ENCODE results near the gene INSYN2A. TPM values are rescaled to one million over a fixed set of nuclear protein-coding genes. Genes with fewer than 3 reads are reported as not detected.

The INSYN2A gene
- total RNA-seq (2014; rRNA removed; shearing (Covaris generic)): not detected in 2 replicates

- DNase-seq (ENCODE audit: low spot score): peak; percentile 2
- in situ Hi-C loops (cut with HindIII; ENCODE audit: low sequenced_read_pairs): no loop called here
These were observed at the start of gene INSYN2A for GRCh38 chr10:127196282-127197153. Gene INSYN2A, minus strand, starts transcription at chr10:127196591. Its CDS starts 20,196 bp downstream, at chr10:127176395.

GRCh38 chr10:127245456-127245855, 49.1 kb upstream of the INSYN2A start:
- in situ Hi-C loops (cut with HindIII; ENCODE audit: low sequenced_read_pairs): no loop called here
- no peak for DNase-seq (ENCODE audit: low spot score)

GRCh38 chr10:127243490-127244272, 47.3 kb upstream of the INSYN2A start:
- peak; percentile 14 for DNase-seq (ENCODE audit: low spot score)
- in situ Hi-C loops (cut with HindIII; ENCODE audit: low sequenced_read_pairs): no loop called here

GRCh38 chr10:127242914-127243313, 46.5 kb upstream of the INSYN2A start:
- in situ Hi-C loops (cut with HindIII; ENCODE audit: low sequenced_read_pairs): no loop called here
- DNase-seq (ENCODE audit: low spot score): no peak

- in situ Hi-C loops (cut with HindIII; ENCODE audit: low sequenced_read_pairs): no loop called here
- no peak for DNase-seq (ENCODE audit: low spot score)
These were observed 39.9 kb upstream of the INSYN2A start for GRCh38 chr10:127236266-127236665.

GRCh38 chr10:127234306-127234800, 38.0 kb upstream of the INSYN2A start:
- no peak for DNase-seq (ENCODE audit: low spot score)
- in situ Hi-C loops (cut with HindIII; ENCODE audit: low sequenced_read_pairs): no loop called here

- no peak for DNase-seq (ENCODE audit: low spot score)
- in situ Hi-C loops (cut with HindIII; ENCODE audit: low sequenced_read_pairs): no loop called here
These were observed 31.9 kb upstream of the INSYN2A start for GRCh38 chr10:127228195-127228787.

- no peak for DNase-seq (ENCODE audit: low spot score)
- in situ Hi-C loops (cut with HindIII; ENCODE audit: low sequenced_read_pairs): no loop called here
These were observed 31.3 kb upstream of the INSYN2A start for GRCh38 chr10:127227663-127228062.

GRCh38 chr10:127227027-127227426, 30.6 kb upstream of the INSYN2A start:
- DNase-seq (ENCODE audit: low spot score): no peak
- in situ Hi-C loops (cut with HindIII; ENCODE audit: low sequenced_read_pairs): no loop called here

GRCh38 chr10:127221281-127221680, 24.9 kb upstream of the INSYN2A start:
- in situ Hi-C loops (cut with HindIII; ENCODE audit: low sequenced_read_pairs): no loop called here
- DNase-seq (ENCODE audit: low spot score): no peak

GRCh38 chr10:127218658-127219057, 22.3 kb upstream of the INSYN2A start:
- in situ Hi-C loops (cut with HindIII; ENCODE audit: low sequenced_read_pairs): no loop called here
- no peak for DNase-seq (ENCODE audit: low spot score)

GRCh38 chr10:127216786-127217185, 20.4 kb upstream of the INSYN2A start:
- no peak for DNase-seq (ENCODE audit: low spot score)
- in situ Hi-C loops (cut with HindIII; ENCODE audit: low sequenced_read_pairs): no loop called here

- DNase-seq (ENCODE audit: low spot score): no peak
- in situ Hi-C loops (cut with HindIII; ENCODE audit: low sequenced_read_pairs): no loop called here
These were observed 19.9 kb upstream of the INSYN2A start for GRCh38 chr10:127216274-127216673.

GRCh38 chr10:127215866-127216265, 19.5 kb upstream of the INSYN2A start:
- DNase-seq (ENCODE audit: low spot score): no peak
- in situ Hi-C loops (cut with HindIII; ENCODE audit: low sequenced_read_pairs): no loop called here

GRCh38 chr10:127210936-127211466, 14.6 kb upstream of the INSYN2A start:
- in situ Hi-C loops (cut with HindIII; ENCODE audit: low sequenced_read_pairs): no loop called here

GRCh38 chr10:127207081-127207480, 10.7 kb upstream of the INSYN2A start:
- in situ Hi-C loops (cut with HindIII; ENCODE audit: low sequenced_read_pairs): no loop called here
- DNase-seq (ENCODE audit: low spot score): no peak

More at GRCh38 chr10:127210936-127211466, 14.6 kb upstream of the INSYN2A start:
- no peak for DNase-seq (ENCODE audit: low spot score)

- no peak for DNase-seq (ENCODE audit: low spot score)
These were observed 6.7 kb upstream of the INSYN2A start for GRCh38 chr10:127203067-127203466.

GRCh38 chr10:127200646-127201045, 4.3 kb upstream of the INSYN2A start:
- in situ Hi-C loops (cut with HindIII; ENCODE audit: low sequenced_read_pairs): no loop called here
- no peak for DNase-seq (ENCODE audit: low spot score)

More at GRCh38 chr10:127203067-127203466, 6.7 kb upstream of the INSYN2A start:
- in situ Hi-C loops (cut with HindIII; ENCODE audit: low sequenced_read_pairs): no loop called here

GRCh38 chr10:127198721-127199120, 2.3 kb upstream of the INSYN2A start:
- in situ Hi-C loops (cut with HindIII; ENCODE audit: low sequenced_read_pairs): no loop called here
- DNase-seq (ENCODE audit: low spot score): no peak
